GM19238 (cell line): Measurements from ENCODE around the gene MINK1.

Source experiments
- DNase-seq: peaks from one replicate; pipeline ENCODE4 v3.0.0; 2011; ENCODE audit warnings: low spot score; ENCODE audit not compliant: insufficient read length

Gene MINK1

GRCh38 chr17:4932756-4933155 is 99.6 kb downstream of the MINK1 start:
- no peak for DNase-seq

- DNase-seq = no peak
These were observed 100.5 kb downstream of the MINK1 start for GRCh38 chr17:4933646-4934045.

- DNase-seq = peak; percentile 42
These were observed 101.2 kb downstream of the MINK1 start for GRCh38 chr17:4934173-4934979.

GRCh38 chr17:4935650-4936049 is 102.5 kb downstream of the MINK1 start:
- no peak for DNase-seq

- no peak for DNase-seq
These were observed 103.3 kb downstream of the MINK1 start for GRCh38 chr17:4936436-4936835.

GRCh38 chr17:4937553-4937952 is 104.4 kb downstream of the MINK1 start:
- DNase-seq = no peak

- no peak for DNase-seq
These were observed 104.9 kb downstream of the MINK1 start for GRCh38 chr17:4938069-4938491.

- DNase-seq = no peak
These were observed 105.8 kb downstream of the MINK1 start for GRCh38 chr17:4938688-4939545.

- DNase-seq = no peak
These were observed 106.3 kb downstream of the MINK1 start for GRCh38 chr17:4939546-4939795.

- peak; percentile 93 for DNase-seq
These were observed 106.8 kb downstream of the MINK1 start, which contains the start of the genes RNF167 and SLC25A11 for GRCh38 chr17:4939796-4940554. TSS of gene RNF167 (plus strand) at chr17:4940268. CDS start at chr17:4940910, 642 bp downstream. TSS of gene SLC25A11 (minus strand) at chr17:4940046. CDS start at chr17:4939910, 136 bp downstream.

- no peak for DNase-seq
These were observed 107.6 kb downstream of the MINK1 start for GRCh38 chr17:4940555-4941318.

GRCh38 chr17:4941319-4941610 is 108.1 kb downstream of the MINK1 start:
- DNase-seq = no peak

- DNase-seq = no peak
These were observed 109.8 kb downstream of the MINK1 start for GRCh38 chr17:4942760-4943508.

GRCh38 chr17:4944163-4944553 is 111.0 kb downstream of the MINK1 start:
- DNase-seq = no peak

GRCh38 chr17:4944554-4945175 is 111.5 kb downstream of the MINK1 start:
- DNase-seq = no peak

- DNase-seq = no peak
These were observed 112.2 kb downstream of the MINK1 start for GRCh38 chr17:4945176-4945943.

GRCh38 chr17:4945944-4946280 is 112.8 kb downstream of the MINK1 start:
- DNase-seq = no peak

- no peak for DNase-seq
These were observed 113.3 kb downstream of the MINK1 start for GRCh38 chr17:4946312-4946976.

- no peak for DNase-seq
These were observed 113.9 kb downstream of the MINK1 start for GRCh38 chr17:4947010-4947410.
